ENCODE measurements around the gene NUPR2.

- TF ChIP-seq CTCF (IDR thresholded peaks at IDR 0.05 in 2 of 3, conservative IDR thresholded peaks at IDR 0.05 in 1 of 3; ENCODE audit: control insufficient read depth in 2 of 3, extremely low read depth in 1 of 3, insufficient read depth in 1 of 3, low read depth in 3 of 3, low read length in 3 of 3) (no peak), BHLHE40 (IDR thresholded peaks at IDR 0.05; ENCODE audit: borderline replicate concordance in 1 of 2, low read depth in 2 of 2, low read length in 1 of 2) (no peak), RAD51 (IDR thresholded peaks at IDR 0.05) (no peak), MXI1 (IDR thresholded peaks at IDR 0.05; ENCODE audit: low read depth, low read length) (no peak), FOXK2 (IDR thresholded peaks at IDR 0.05) (no peak), REST (IDR thresholded peaks at IDR 0.05; ENCODE audit: low read depth, low read length) (no peak), POU2F2 (IDR thresholded peaks at IDR 0.05; ENCODE audit: borderline replicate concordance, low read depth, low read length) (no peak), POLR2AphosphoS5 (IDR thresholded peaks at IDR 0.05; ENCODE audit: low read length) (no peak; the same call in 1 of the 2 replicates), HDAC6 (IDR thresholded peaks at IDR 0.05; ENCODE audit: unreplicated experiment) (no peak), EGR1 (IDR thresholded peaks at IDR 0.05; ENCODE audit: borderline replicate concordance in 1 of 2, low read depth in 2 of 2, low read length in 2 of 2) (no peak)
Measured at GRCh38 chr7:56099653-56100052, 16.6 kb downstream of the NUPR2 start.

Data from GM12878 (cell line).